Measurements from ENCODE around the gene C1RL. TPM values are rescaled to one million over a fixed set of nuclear protein-coding genes. Genes with fewer than 3 reads are reported as not detected.

Gene C1RL
- total and polyA plus RNA-seq, 2 of the 4 experiments (the other 2 are of a cell fraction): 9.1 to 12.3 TPM

- Histone ChIP-seq H3K9me3 (ENCODE audit: control insufficient read depth, insufficient read depth, low read length) (no peaks in the 10 kb centered on the region), H3K18ac (ENCODE audit: low read depth, low read length) (no peak overlapping the region), H2AFZ (replicated peaks; ENCODE audit: low read length, poor library complexity) (no peak overlapping the region), H3K4me2 (ENCODE audit: low read depth, low read length) (no peak overlapping the region), H4K5ac (ENCODE audit: low read depth, low read length) (no peak overlapping the region), H3K9ac (ENCODE audit: low read depth, low read length) (no peak overlapping the region), H3K27me3 (ENCODE audit: control insufficient read depth, insufficient read depth, low read length) (no peaks in the 10 kb centered on the region), H2BK5ac (ENCODE audit: low read depth, low read length, poor library complexity, severe bottlenecking) (no peak overlapping the region), H4K8ac (ENCODE audit: low read depth in 2 of 2, low read length in 2 of 2) (no peak overlapping the region), H3K9me1 (ENCODE audit: insufficient read depth, low read length) (peaks cover 6% of the 10 kb centered on the region; the same call in 1 of the 2 replicates), H3K79me1 (ENCODE audit: low read depth in 1 of 2, low read length in 2 of 2) (0 out of 4 replicates have a peak, but pooled peaks cover 0 to 6% of the 10 kb centered on the region in 2 experiments), H3K23ac (ENCODE audit: low read depth, low read length) (no peak overlapping the region), H3K14ac (replicated peaks; ENCODE audit: low read depth, low read length) (no peak overlapping the region), H4K20me1 (ENCODE audit: insufficient read depth, low read length) (no peaks in the 10 kb centered on the region), H3K4me3 (ENCODE audit: insufficient read depth, low read depth, low read length) (no peak overlapping the region), H3K4me1 (ENCODE audit: control insufficient read depth, insufficient read depth, low read length) (peaks cover 2% of the 10 kb centered on the region; the same call in 1 of the 2 replicates), H2BK20ac (ENCODE audit: low read depth, low read length) (no peak overlapping the region), H2AK9ac (replicated peaks; ENCODE audit: low read depth, low read length, poor library complexity) (no peak overlapping the region), H2BK120ac (ENCODE audit: low read depth, low read length) (no peak overlapping the region), H4K91ac (ENCODE audit: insufficient read depth, low read depth, low read length) (no peak overlapping the region), H3K36me3 (ENCODE audit: control insufficient read depth, insufficient read depth, low read length) (peaks cover 51% of the 10 kb centered on the region), H3K4ac (ENCODE audit: low read depth, low read length) (no peak overlapping the region), H2BK15ac (ENCODE audit: low read depth, low read length) (no peak overlapping the region), H3K56ac (ENCODE audit: extremely low read depth, insufficient read depth, low read length) (no peak overlapping the region), H2AK5ac (ENCODE audit: low read depth, low read length) (no peak overlapping the region), H3K27ac (ENCODE audit: insufficient read depth, low read length) (no peak overlapping the region)
- in situ Hi-C loops (cut with MboI; ENCODE audit: low sequenced_read_pairs) (no loop called here), intact Hi-C loops (cut with micrococcal nuclease) (no loop called here), dilution Hi-C loops (cut with HindIII; ENCODE audit: low sequenced_read_pairs, unreplicated experiment) (no loop called here)
- BruUV-seq (replicated peaks): no TSS peak
- WGBS, 2 experiments (ENCODE audit: extremely low coverage in 2 of 2, insufficient read length in 1 of 2): 100% methylated on average over 5 of the region's 7 CpGs; no CpG with 5 or more reads in 1 of the 2 experiments
- CTCF ChIA-PET: no interaction called here
- TF ChIP-seq CHD1 (IDR thresholded peaks at IDR 0.05; ENCODE audit: low read depth, low read length) (no peak), RFX5 (IDR thresholded peaks at IDR 0.05; ENCODE audit: low read depth, low read length) (no peak), USF2 (IDR thresholded peaks at IDR 0.05; ENCODE audit: low read depth, low read length) (no peak), CEBPB (IDR thresholded peaks at IDR 0.05; ENCODE audit: low read depth, low read length) (no peak), ELK1 (IDR thresholded peaks at IDR 0.05; ENCODE audit: borderline replicate concordance, low read depth, low read length) (no peak), BHLHE40 (IDR thresholded peaks at IDR 0.05; ENCODE audit: low read depth, low read length) (no peak), MAZ (IDR thresholded peaks at IDR 0.05; ENCODE audit: borderline replicate concordance, low read depth, low read length) (no peak), RCOR1 (IDR thresholded peaks at IDR 0.05; ENCODE audit: insufficient replicate concordance, low read length) (no peak), CTCF (conservative IDR thresholded peaks at IDR 0.05; ENCODE audit: low read depth, low read length) (no peak), FOS (IDR thresholded peaks at IDR 0.05; ENCODE audit: low read depth, low read length) (no peak), MXI1 (IDR thresholded peaks at IDR 0.05; ENCODE audit: borderline replicate concordance, low read depth, low read length) (no peak)
- DNase-seq: no peak
- POLR2A ChIA-PET (ENCODE audit: unreplicated experiment): no interaction called here
- no peak for ATAC-seq (ENCODE audit: low read depth)
These were observed 27.1 kb upstream of the C1RL start for GRCh38 chr12:7136071-7136470.

Measured in IMR-90 (cell line).